ENCODE data around the gene ST7.

DNA sequence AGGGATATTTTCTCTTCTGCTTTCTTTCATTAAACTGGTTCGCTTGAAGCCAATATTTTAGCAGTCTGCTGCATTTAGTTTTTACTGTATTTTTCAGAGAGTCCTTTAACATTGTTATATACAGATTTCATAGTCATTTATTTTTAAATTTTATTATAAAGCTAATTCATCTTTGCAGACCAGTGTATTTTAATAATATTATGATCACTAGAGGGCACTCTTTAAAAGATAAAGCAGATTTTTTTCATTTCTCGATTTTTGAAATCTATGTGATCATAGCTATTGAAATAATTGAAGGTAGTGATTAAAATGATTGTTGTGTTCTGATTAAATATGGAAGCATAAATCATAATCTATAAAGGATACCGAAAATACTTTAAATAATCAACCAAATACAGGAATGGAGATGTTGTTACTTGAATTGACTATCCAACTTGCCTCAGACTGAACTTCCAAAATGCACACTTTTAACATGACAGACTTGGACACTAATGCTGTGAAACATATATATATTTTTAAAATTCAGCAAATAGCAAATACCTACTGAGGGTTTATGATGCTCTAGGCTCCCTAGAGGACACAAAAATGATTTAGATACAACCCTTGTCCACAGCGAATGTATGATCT lies 35.2 kb downstream of the ST7 start:
- TF ChIP-seq POLR2A (IDR thresholded peaks at IDR 0.05; ENCODE audit: low read depth, low read length) (no peak), POLR2AphosphoS5 (IDR thresholded peaks at IDR 0.05; ENCODE audit: insufficient read depth, low read depth, low read length) (no peak), EZH2 (IDR thresholded peaks at IDR 0.05; ENCODE audit: borderline replicate concordance, low read depth, low read length, severe bottlenecking) (no peak)

All from endothelial cell of umbilical vein (primary cell).